ENCODE results near the gene GPC6. TPM values are rescaled to one million over a fixed set of nuclear protein-coding genes. Genes with fewer than 3 reads are reported as not detected.

GPC6 gene
- total and polyA plus RNA-seq, 9 of the 15 experiments (the other 6 are each of a cell fraction or from before 2014, with no cell fraction given), result under 0.01 to 0.20 (median 0.01) TPM; not detected in 4

DNA sequence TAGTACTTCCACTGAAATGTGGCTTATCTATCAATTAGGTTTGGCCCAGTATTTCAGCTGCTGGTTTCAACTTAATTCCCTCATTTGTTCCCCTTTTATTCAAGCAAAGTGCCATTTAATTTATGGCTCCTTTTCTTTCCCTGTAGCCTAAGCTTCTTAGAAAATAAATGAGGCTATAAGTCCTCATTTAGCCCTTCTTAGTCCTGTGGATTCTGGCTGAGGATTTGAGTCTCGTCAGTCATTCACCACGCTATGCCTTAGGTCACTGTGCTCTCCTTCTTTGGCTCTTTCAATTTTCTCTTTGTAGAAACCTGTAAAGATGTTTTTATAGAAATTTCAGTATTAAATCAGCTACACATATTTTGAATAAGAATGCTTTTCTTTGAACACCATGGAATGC is 579.1 kb downstream of the GPC6 start:
- H3K36me3 ChIP-seq (ENCODE audit: control insufficient read depth, insufficient read depth, low read length), result no peaks in the 10 kb centered on the region
- H2AFZ ChIP-seq (ENCODE audit: low read depth, low read length), result no peak overlapping the region
- intact Hi-C loops (cut with micrococcal nuclease) (no loop called here), in situ Hi-C loops (cut with MboI) (no loop called here)
- H3K27me3 ChIP-seq (ENCODE audit: control insufficient read depth in 2 of 2, insufficient read depth in 2 of 2, low read length in 2 of 2), result no peaks in the 10 kb centered on the region
- no peaks in the 10 kb centered on the region for H3K79me2 ChIP-seq (ENCODE audit: control insufficient read depth, insufficient read depth, low read length)
- DNase-seq (ENCODE audit: extremely low read depth in 1 of 4, low spot score in 3 of 4) (no peak), ATAC-seq (no peak), FAIRE-seq (no peak)
- no peaks in the 10 kb centered on the region for H3K4me1 ChIP-seq (replicated peaks in 1 of 2; ENCODE audit: control insufficient read depth in 2 of 2, insufficient read depth in 2 of 2, low read length in 2 of 2)
- TF ChIP-seq ZNF583 (CRISPR knock-in tag; IDR thresholded peaks at IDR 0.05) (no peak), ILF3 (IDR thresholded peaks at IDR 0.05; ENCODE audit: borderline replicate concordance) (no peak), NONO (IDR thresholded peaks at IDR 0.05; ENCODE audit: low read depth in 2 of 2, low read length in 1 of 2) (no peak), SAFB2 (IDR thresholded peaks at IDR 0.05; ENCODE audit: borderline replicate concordance, low read depth, low read length, severe bottlenecking) (no peak), CEBPB (tag; IDR thresholded peaks at IDR 0.05) (no peak), CBFB (CRISPR knock-in tag; IDR thresholded peaks at IDR 0.05) (no peak), ZNF644 (tag; IDR thresholded peaks at IDR 0.05; ENCODE audit: low read depth) (no peak), TBL1XR1 (IDR thresholded peaks at IDR 0.05; ENCODE audit: low read length in 2 of 2) (no peak), MCM3 (IDR thresholded peaks at IDR 0.05) (no peak), ZNF740 (CRISPR knock-in tag; IDR thresholded peaks at IDR 0.05) (no peak), ZNF740 (tag; IDR thresholded peaks at IDR 0.05) (no peak), PML (IDR thresholded peaks at IDR 0.05; ENCODE audit: low read length) (no peak)
- TF ChIP-seq, protein P1, sequence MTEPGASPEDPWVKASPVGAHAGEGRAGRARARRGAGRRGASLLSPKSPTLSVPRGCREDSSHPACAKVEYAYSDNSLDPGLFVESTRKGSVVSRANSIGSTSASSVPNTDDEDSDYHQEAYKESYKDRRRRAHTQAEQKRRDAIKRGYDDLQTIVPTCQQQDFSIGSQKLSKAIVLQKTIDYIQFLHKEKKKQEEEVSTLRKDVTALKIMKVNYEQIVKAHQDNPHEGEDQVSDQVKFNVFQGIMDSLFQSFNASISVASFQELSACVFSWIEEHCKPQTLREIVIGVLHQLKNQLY (CRISPR knock-in tag; conservative IDR thresholded peaks at IDR 0.05), result no peak
- no peaks in the 10 kb centered on the region for H3K9me1 ChIP-seq (ENCODE audit: control insufficient read depth, insufficient read depth, low read length)
- 0% methylated on average over 2 of the region's 2 CpGs for WGBS (ENCODE audit: insufficient coverage, low coverage, missing lambda C conversion rate)
- no peaks in the 10 kb centered on the region for H3K9me3 ChIP-seq (replicated peaks; ENCODE audit: control insufficient read depth, insufficient read depth, low read depth, low read length)
- no TSS peak for BruUV-seq (replicated peaks)
- no peak overlapping the region for H3K4me3 ChIP-seq
- H3K27ac ChIP-seq (ENCODE audit: extremely low read depth, low read depth, low read length), result no peak overlapping the region
- CTCF ChIA-PET (ENCODE audit: low intra/inter-chr PET ratio), result no interaction called here
- no peak overlapping the region for H3K4me2 ChIP-seq (ENCODE audit: insufficient read depth, low read length)
- no peak overlapping the region for H3K9ac ChIP-seq (ENCODE audit: insufficient read depth in 1 of 2, low read depth in 2 of 2, low read length in 2 of 2)
- no peaks in the 10 kb centered on the region for H4K20me1 ChIP-seq (replicated peaks; ENCODE audit: control insufficient read depth, insufficient read depth, low read length)
- POLR2A ChIA-PET, result no interaction called here
